HG03045 (cell line): ENCODE data around the gene ADRA2B.

Source experiments
- ATAC-seq: cut with Tn5 transposase; IDR thresholded peaks from one replicate; pipeline ENCODE4 v1.9.1; 2021; ENCODE audit warnings: mild to moderate bottlenecking, moderate library complexity; ENCODE audit not compliant: unreplicated experiment

ADRA2B gene

DNA sequence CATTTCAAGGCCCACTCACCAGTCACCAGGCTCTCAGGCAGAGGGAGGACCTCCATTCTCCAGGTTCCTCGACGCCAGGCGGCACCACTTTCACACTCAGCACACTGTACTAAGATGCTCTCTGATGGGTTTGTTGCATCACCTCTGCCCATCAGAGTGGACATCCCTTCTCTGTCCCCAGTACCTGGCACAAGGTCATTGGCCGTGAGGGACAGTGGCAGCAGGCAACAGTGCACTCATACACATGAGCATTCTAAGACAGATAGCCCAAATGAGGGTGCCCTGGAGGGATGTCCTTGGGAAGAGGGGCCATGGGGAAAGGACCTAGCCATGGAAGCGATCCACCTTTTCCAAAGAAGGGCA is 3.0 kb upstream of the ADRA2B start:
- no peak for ATAC-seq

DNA sequence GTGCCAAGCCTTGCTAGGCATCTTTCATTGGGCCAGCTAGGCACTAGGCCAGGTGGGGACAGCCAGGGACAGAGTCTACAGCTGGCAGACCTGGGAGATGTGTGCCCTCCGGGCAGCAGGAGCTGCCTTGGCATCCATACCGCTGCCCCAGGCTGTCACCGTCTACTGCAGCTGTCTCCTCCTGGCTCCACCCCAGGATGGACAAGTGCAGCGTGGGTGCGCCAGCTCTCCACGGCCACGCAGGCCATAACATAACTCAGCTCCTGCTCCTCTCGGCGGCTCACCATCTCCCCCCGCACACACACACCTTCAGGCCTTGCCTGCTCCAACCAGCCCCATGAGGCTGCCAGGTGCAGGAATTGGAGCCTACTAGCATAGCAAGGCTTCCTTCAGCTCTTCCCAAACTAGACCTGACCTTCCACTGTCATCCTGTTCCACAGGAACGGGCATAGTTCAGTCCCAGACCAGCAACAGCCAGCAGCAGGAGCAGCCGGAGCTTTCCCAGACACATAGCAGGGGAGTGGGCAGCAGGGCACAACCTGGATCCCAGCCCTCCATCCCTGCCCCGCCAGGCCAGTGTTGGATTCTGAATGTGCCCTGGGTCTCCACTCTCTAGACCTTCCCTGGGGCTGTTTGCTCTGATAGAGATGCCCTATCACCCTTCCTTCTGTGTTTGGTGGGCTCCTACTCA is 2.5 kb upstream of the ADRA2B start:
- no peak for ATAC-seq

DNA sequence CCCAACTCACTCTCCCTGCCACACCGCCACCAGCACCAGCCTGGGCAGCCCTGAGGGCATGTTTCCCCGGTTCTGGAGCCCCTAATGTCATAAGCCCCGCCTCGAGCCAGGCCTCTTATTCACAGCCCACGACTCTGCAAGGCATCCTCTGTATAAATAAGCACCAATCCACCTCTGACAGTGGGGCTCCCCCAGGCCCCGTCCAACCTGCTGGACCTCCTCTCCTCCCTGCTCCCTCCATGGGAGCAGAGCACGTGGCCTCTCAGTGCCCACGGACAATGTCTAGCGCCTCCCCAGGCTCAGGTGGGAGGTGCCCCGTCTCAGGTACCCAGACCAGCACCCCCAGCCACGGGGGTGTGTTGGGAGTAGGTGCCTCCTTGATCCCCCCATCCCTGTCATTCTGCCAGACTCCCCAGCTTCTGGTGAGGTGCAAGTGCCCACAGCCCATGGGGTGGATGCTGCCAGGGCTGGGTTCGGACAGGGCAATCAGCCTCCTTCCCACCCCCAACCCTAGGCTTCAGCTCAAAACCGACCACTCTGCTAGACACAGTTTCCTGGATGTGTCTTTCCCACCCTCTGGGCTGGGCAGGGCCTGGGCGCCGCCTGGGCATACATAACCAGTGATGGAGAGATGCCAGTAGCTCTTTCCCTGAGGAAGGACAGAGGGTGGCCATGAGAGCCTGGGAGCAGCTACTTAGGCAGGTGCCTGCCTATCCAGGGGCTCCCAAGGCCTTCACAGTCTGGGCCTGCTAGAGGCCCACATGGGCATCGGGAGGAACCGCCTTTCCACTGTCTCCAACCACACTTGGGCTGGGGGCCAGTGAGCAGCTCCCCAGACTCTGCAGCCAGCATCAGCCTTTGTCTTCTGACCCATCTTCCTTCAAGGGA is 1.6 kb upstream of the ADRA2B start:
- ATAC-seq: no peak

DNA sequence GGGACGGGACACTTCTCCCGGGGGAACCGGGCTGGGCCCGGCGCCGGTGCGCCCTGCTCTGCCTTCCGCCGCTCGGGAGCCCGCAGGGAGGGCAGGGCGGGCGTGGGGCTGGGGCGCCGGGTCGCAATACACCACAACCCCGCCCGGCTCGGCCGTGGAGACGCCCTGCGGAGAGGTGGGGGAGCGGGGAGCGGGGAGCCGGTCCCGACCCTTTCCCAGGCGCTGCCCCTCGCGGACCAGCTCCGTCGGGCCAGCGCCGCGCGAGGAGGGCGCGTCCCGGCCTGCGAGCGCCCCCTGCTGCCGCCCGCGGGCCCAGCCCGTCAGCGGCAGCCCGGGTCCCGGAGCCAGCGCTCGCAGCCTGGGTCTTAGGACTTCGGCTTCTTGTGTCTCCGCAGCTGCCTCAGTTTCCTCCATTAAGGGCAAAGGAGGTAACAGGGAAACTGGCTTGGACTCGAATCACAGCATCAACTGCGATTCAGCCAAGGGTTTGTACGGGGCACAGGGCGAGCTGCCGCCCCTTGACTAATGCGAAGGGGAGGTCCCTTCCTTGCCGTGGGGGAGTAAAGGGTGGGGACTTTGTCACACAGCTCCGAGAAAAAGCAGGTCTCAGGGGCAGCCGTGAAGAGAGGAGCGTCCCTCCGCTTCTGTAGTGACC is 635 bp upstream of the ADRA2B start:
- ATAC-seq: peak; percentile 65

DNA sequence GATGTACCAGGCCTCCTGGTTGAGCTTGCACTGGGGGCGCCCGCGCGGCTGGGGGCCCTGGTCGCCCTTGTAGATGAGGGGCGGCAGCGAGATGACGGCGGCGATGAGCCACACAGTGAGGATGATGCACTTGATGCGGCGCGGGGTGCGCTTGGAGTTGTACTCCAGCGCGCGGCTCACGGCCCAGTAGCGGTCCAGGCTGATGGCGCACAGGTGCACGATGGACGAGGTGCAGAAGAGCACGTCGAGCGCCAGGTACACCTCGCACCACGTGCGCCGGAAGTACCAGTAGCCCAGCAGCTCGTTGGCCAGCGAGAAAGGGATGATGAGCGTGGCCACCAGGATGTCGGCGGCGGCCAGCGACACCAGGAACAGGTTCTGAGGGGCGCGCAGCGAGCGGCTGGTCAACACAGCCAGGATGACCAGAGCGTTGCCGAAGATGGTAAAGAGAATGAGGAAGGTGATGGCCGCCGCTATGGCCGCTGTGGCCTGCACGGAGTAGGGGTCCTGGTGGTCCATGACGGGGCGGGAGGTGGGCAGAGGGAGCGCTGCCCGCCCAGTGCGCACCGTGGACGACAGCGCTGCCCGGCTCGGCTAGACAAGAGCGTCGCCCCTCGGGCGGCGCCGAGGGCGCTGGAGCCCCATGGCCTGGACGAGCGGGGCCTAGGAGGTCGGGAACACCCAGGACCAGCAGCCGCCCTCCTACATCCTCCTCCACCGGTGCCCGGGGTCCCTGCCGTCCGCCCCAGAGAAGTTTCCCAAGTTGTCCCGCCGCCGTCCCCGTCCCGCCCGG is 544 bp downstream of the ADRA2B start:
- no peak for ATAC-seq

DNA sequence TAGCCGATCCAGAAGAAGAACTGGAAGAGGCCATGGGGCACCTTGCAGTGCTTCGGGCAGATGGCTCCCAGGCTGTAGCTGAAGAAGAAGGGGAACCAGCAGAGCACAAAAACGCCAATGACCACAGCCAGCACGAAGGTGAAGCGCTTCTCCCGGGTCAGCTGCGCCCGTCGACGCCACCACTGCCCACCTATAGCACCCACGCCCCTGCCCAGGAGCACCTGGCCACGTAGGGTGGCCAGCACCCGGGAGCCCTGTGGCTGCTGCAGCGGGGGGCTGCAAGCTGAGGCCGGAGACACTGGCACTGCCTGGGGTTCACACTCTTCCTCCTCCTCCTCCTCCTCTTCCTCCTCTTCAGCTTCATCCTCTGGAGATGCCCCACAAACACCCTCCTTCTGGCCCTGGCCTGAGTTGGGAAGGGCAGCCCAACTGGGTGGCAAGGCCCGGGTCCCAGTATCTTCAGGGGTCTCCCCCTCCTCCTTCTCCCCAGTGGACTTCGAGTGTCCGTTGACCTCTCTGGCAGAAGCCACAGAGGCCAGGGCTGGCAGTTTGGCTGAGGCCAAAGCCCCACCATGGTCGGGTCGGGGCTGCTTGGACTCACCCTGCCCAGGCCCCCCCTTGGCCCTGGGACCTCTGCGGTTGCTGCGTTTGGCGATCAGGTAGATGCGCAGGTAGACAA is 1.3 kb downstream of the ADRA2B start:
- ATAC-seq: no peak

DNA sequence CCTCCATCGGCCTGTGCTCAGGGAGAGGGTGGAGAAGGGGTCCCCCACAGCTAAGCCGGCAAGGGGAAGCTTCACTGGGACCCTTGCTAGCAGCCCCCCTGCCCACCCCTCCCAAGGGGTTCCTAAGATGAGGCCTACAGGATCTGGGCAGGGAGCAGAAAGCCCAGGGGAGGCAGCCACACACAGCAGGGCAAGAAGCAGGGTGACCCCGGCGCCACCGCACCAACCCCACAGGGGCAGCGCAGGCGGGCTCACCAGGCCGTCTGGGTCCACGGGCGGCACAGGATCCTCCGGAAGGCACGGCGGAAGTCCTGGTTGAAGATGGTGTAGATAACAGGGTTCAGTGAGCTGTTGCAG is 1.8 kb downstream of the ADRA2B start:
- ATAC-seq: no peak

DNA sequence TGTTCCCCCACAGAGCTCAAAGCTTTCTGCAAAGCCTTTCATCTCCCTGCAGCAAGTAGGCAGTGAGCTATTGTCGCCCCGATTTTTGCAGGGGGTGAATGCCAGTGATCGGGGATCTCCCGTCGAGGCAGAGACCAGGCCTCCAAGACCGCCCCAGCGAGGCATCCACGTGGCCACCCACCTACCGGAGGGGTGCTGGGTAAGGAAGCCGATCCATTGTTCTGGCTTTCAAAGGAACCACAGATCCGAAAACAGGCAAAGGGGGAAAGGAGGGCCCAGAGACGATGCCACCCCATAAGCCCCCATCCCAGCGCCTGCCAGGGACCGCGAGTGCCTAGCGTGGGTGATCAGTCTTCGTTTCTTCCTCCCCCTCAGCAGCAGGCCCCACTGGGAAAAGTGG is 2.4 kb downstream of the ADRA2B start:
- no peak for ATAC-seq

DNA sequence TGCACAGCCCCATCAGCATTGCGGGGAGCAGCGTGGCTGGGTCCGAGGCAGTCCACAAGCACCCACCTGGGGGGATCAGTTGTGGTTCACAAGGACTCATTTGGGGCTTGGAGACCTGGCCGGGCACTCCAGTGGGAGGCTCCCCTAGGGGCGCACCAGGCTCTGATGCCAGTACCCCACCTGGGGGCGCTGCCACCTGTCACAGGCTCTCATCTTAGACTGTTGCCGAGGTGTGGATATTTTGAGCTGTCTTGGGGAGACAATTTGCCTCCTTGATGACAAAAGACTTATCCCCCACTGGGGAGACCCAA is 3.0 kb downstream of the ADRA2B start:
- no peak for ATAC-seq

DNA sequence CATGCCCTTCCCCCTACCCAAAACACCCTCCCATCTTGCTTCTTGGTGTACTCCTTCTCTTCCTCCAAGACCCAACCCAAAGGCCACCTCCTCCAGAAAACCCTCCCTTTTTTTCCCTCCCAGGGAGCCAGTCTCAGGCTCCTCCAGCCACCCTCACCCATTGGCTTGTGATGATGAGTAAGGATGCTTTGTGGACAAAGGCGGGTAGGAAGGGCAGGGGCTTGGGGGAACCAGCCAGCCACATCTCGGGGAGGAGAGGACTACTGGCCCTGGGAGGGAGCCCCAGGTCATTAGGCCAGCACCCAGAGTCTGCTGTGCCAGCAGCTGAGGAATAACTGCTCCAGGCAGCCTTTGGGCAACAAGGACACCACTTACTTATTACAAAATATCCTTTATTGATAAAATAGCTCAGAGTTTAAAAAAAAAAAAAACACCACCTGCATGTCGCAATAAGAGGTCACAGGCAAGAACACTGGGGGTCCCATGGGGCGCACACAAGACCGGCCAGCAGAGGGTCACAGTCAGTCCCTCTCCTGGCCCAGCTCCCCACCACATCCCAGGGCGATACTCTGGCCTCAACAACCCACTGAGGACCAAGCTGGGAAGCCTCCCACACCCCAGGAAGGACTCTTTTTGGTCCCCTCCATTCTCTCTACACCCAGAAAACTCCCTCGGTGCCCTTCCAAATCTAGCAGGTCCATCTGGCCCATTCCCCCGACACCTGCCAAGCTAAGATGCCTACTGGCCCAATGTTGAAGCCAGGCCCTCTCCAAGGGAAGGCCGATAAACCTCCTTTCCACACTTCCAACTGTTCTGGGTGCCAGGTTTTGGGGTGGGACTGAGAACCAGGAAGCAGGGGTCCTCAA is 3.6 kb downstream of the ADRA2B start:
- ATAC-seq: no peak

DNA sequence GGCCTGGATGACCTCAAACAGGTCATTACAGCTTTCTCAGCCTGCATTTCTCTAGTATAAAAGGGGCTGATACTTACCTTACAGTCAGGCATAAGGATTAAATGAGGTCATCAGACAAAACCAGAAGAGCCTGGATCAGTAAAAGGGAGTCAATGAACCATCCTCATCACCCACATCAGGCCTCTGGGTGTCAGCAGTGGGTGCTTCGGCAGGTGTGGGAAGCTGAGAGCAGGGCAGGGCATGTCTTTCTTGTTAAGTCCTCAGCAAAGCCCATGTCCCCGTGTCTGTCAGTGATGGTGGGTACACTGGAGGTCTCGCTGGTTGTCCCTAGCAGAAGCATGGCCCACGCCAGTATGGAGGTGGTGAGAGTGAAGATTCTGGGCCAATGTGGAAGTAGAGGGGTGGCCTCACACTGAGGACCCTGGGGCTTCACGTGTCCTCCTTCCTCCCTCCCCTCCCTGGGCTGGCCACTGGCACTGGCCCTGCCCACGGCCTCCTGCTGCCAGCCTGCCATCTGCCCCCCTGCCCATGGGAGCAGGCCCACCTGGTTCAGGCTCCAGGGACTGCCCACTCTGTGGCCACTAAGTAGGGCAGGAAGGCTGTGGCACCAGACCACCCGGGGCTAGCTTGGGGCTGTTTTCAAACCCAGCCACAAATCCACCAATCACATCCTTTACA is 4.4 kb downstream of the ADRA2B start:
- no peak for ATAC-seq

DNA sequence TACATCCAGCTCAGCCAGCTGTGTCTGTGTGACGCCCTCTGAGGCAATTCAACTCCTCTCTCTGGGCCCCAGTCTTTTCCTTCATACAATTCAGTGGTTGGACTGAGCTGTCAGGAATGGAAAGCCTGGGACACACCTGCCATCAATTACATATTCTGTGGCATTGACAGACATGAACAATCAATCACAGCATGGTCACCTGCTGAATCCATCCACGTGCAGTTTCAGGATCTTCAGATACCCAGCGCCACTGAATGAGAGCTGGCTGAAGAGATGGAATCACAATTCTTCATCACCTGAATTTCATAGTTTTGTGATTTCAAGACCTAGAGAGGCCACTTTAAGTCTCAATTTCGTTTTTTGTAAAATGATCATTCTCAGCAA is 5.1 kb downstream of the ADRA2B start:
- ATAC-seq: no peak

DNA sequence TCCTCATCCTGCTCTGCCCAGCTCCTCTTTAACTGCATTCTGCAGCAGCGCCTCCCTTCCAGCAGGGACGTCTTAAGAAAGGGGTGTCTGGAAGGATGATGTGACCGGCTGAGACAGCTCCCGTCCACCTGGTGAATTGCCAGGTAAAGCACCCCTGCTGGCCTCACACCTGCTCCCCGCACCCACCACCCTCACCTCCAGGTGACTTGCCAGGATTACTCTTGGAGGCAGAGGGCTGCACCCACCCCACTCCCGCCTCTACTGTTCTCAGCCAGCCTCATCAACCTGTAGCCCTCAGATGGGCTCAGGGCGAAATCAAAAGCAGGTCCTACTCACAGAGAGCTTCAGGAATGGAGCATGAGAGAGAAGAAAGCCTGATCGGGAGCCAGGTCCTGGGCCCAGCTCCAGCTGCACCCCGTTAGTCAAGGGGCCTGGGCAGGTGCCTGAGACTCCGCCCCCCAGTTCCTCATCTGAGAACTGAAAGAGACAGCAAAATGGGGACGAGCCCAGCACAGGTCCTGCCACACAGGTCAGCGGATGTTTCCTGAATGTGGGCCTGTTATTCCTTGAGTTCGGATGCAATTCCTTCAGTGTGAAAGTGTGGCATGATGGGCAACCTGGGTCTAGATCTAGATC is 5.6 kb downstream of the ADRA2B start:
- ATAC-seq: no peak

DNA sequence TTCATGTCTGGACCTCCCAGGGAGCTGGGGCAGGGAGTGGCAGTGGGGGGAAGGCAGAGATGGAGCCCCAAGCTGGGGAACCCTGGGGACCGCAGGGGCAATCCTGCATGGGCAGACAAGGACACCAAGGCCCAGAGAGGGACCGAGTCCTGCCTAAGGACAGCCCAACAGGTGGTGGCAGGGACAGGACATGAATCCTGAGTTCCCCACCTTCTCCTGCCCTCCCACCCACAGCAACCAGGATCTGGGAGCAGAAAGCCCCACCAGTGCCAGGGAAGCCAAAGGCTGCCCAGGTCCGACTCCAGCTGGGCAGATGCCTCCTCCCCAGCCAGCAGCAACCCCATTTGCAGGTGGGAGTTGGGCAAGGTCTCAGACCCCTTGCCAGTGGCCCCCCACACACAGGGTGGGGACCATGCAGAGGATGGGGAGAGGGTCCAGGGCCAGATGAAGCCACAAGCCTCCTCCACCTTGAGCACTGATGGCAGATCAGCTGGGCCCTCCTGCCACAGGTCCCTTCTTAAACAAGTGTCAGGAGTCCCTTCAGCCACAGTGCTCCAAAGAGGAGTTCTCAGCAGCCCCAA is 6.3 kb downstream of the ADRA2B start:
- ATAC-seq: no peak

DNA sequence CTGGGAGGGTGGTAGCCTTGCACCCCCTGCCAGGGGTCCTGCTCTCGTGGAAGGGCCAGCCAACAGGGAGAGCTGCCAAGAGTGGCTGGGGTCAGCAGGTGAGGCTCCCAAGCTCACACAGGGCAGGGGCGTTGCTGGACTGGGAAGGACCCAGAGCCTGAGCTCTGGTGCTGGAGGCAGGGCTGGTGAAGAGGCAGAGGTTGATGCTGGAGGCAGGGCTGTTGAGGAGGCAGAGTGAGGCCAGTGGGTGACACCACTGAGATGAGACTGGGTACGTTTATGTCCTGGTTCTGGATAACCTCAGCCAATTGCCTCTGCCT is 7.0 kb downstream of the ADRA2B start:
- ATAC-seq: no peak

DNA sequence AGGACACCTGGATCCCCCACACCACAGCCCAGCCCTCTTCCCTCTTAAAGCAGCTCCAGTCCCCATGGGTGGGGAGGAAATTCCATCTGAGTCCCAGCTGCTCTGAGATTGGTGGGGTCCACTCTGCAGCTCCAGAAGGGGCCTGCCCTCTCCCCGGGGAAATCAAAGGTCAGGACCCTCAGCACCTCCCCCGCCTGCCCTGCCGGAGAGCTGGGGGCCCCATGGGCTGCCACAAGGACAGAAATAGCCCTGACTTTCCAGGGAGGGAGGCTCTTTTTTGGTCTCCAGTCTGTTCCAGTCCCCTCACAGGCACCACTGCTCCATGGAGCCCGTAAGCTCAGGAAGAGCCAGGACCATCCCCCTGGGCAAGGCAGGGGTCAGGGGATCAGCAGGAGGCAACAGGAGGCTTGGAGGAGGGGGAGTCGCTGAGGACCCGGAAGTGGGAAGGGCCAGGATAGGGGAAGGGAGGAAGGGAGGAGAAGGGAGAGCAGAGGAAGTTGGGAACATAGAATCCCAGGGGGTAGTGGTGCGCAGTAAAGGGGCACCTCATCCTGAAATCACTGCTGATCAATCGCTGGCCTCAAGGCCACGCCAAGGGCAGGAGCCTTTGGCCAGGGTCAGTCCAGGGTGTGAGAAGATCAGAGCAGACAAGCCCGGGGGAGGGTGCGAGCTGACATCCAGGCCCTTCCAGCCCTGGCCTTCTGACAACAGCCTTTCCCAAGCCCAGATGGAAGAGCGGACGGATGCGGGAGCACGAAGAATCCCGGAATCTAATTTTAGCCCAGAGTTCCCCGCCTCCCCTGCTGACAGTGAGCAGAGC is 7.6 kb downstream of the ADRA2B start:
- ATAC-seq: no peak

DNA sequence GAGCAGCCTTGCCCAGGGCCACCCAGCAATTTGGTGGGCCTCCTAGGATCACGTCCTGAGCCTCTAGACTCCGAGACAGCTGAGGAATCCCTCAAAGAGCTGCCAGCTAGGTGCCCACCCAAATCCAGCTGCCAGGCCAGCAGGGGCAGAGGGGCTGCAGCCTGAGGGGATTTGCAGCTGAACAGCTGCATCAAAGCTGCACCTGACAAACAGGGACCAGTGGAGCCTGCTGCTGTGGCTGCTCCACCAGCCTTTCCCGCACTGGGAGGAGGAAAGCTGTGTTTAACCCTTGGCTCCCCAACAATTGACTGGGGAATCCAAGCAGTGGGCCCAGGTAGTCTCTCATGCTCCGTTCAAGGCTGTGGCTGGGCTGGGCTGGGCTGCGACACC is 8.2 kb downstream of the ADRA2B start:
- no peak for ATAC-seq

DNA sequence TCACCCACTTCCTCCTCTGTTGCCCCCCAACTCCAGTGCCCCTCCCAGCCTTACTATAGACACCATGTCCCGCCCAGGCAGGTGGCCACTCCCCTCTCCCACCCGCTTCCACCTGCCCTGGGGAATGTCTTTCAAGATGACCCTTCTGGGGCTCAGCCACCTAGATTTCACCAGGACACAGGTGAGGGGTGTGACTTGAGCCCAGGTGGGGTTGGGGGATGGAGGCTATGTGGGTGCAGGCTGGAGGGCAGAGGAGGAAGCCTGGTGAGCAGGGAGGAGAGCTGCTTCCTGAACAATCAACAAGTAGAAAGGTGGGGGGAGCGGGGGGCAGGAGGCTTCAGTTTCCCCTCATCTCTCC is 8.7 kb downstream of the ADRA2B start:
- ATAC-seq: no peak
